ENCODE data around the gene USP54. TPM values are rescaled to one million over a fixed set of nuclear protein-coding genes. Genes with fewer than 3 reads are reported as not detected.
A peak's percentile ranks its signal among the peaks of the same experiment; 100 is the strongest.

The USP54 gene
- total RNA-seq, 2 donors from 2014 or later = 9.3 to 18.1 TPM

DNA sequence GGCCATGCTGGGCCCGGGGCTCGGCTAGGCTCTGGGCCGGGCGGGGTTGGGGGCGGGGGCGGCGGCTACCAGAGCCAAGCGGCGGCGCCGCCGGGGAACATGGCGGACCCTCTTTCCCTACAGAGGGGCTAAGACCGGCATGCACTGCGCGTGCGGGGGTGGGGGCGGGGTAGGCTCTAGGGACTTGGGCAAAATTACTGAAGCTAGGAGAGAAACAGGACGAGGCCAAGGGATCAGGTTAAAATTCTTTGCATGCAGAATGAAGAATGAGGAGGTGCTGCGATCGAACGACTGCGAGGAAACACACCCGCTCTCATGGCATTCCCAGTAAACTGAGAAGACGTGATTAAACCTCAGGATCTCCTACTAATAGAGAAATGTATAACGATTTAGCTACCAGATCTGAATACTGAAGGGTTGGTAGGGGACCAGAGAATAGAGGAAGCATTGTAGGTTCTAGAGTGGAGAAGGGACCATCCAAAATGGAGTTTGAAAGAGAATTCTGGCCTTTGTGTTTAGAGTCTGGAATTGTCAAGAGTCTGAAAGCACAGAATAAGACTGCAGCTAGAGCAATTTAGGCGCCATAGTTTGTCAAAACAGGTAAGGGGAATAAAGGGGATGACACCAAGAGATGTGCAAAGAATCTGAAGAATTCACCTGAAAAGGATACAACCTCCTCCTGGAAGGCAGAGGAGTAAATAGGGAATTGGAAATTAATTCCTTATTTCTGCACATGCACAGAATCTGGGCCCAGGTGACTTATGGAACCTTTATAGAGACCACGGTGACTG lies 95.1 kb downstream of the USP54 start, which contains the start of gene PPP3CB:
Gene PPP3CB (minus strand): TSS at position 141 of the 791 bp plus-strand sequence. CDS start 135 bp downstream, at position 6.
- Mint-ChIP-seq H3K4me1 (ENCODE audit: low read depth in 2 of 2) (peaks cover 41 to 47% of the 10 kb centered on the region in 2 donors), H3K27ac (peak within 1 kb of the TSS; percentile 82 to 95)
- peak; percentile 87 for DNase-seq (ENCODE audit: low spot score)

DNA sequence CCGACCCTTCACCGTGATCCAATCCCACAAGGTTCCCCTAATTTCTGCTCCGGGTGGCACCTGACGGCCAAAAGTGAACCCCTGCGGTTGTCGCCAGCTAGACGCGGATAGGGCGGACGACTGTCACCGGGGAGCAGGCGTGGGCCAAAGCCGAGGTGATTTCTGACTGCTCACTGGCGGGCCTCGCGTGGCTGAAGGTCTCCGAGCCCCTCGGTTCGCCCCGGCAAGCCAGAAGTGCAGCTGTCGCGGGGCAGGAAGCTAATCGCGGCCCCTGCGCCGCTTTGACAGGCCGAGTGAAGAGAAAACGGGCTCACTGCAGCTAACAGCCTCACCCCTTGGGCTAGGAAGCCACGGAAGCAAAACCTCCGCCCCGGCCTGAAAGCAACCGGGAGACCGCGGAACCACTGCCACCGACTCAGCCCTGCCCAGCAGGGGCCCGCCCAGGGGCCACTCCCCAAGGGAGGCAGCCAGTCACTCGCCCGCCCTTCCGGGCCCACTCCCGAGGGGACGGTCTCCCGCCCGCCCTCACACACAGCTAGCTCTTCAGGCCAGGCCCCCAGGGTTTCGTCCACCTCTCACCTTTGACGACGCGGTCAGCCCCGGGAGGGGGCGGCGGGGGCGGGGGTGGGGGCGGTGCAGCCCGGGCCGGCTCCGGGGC lies 95.8 kb downstream of the USP54 start:
- Mint-ChIP-seq H3K4me3 (peak overlapping the region; percentile 95), H3K4me1 (ENCODE audit: low read depth in 2 of 2) (peaks cover 43 to 46% of the 10 kb centered on the region in 2 donors), H3K36me3 (no peaks in the 10 kb centered on the region), H3K9me3 (no peaks in the 10 kb centered on the region), H3K27me3 (no peaks in the 10 kb centered on the region), H3K27ac (peak overlapping the region; percentile 82 to 95)
- peak; percentile 95 for DNase-seq (ENCODE audit: low spot score)
- ATAC-seq = peak; percentile 96 to 97

More for the DNA sequence above, 95.1 kb downstream of the USP54 start, which contains the start of gene PPP3CB:
- peak within 1 kb of the TSS; percentile 95 for H3K4me3 Mint-ChIP-seq
- H3K27me3 Mint-ChIP-seq = no peaks in the 10 kb centered on the region
- peak; percentile 89 to 91 for ATAC-seq
- no peaks in the 10 kb centered on the region for H3K36me3 Mint-ChIP-seq
- no peaks in the 10 kb centered on the region for H3K9me3 Mint-ChIP-seq

DNA sequence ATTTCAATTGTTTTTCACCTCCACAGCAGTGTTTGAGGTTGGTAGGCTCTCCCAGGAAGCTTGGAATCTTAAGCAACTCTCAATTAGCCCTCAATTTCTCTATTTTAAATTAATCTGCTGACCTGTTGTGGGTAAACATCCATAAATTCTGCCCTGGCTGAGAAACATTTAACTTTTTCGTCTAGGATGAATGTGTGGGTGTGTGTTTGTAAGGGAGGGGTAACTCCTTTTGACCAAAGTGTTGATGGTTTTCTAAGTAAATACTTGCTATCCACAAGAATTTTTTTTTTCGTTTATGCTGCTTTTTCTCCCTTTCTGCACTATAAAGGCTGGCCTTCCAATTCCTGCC lies 96.3 kb downstream of the USP54 start:
- no peaks in the 10 kb centered on the region for H3K36me3 Mint-ChIP-seq
- no peak for ATAC-seq

DNA sequence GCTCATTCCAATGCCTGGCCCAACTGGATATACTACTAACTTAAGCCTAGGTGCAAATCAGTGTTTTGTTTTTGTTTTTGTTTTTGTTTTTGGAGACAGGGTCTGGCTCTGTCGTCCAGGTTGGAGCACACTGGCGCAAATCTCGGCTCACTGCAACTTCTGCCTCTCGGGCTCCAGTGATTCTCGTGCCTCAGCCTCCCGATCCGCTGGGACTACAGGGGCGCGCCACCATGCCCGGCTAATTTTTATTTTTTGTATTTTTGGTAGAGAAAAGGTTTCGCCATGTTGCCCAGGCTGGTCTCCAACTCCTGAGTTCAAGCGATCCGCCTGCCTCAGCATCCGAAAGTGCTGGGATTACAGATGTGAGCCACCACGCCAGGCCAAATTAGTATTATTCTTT lies 96.9 kb downstream of the USP54 start:
- Mint-ChIP-seq H3K9me3 (no peaks in the 10 kb centered on the region), H3K36me3 (peaks cover under 1% of the 10 kb centered on the region), H3K27ac (peak overlapping the region; percentile 70 to 76), H3K27me3 (no peaks in the 10 kb centered on the region), H3K4me1 (ENCODE audit: low read depth in 2 of 2) (peaks cover 48 to 55% of the 10 kb centered on the region in 2 donors), H3K4me3 (peak overlapping the region; percentile 80)
- no peak for ATAC-seq
- no peak for DNase-seq (ENCODE audit: low spot score)

More for the DNA sequence above, 96.3 kb downstream of the USP54 start:
- Mint-ChIP-seq H3K4me1 (ENCODE audit: low read depth in 2 of 2) (peaks cover 45 to 50% of the 10 kb centered on the region in 2 donors), H3K4me3 (peak overlapping the region; percentile 95), H3K27ac (peak overlapping the region; percentile 82 to 95), H3K27me3 (no peaks in the 10 kb centered on the region), H3K9me3 (no peaks in the 10 kb centered on the region)
- no peak for DNase-seq (ENCODE audit: low spot score)

DNA sequence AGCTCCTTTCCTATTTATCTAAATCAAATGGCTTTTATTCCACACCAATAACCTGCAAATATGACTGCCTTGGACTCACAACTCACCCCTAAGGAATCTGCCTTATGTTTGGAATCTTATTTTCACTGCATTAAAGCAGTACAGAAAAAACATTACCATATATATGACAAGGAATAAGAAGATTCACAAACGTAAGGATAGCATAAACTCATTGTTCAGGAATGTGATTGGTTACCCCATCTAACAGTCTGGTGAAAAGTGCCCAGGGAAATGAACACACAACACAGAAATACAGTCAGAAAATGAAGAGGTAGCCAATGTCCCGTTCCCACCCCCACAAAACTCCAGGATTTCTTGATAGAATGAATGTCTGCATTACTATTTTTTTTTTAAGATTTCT lies 97.4 kb downstream of the USP54 start:
- peak overlapping the region; percentile 70 to 76 for H3K27ac Mint-ChIP-seq
- H3K4me1 Mint-ChIP-seq (ENCODE audit: low read depth in 2 of 2) = peaks cover 51 to 60% of the 10 kb centered on the region in 2 donors
- H3K9me3 Mint-ChIP-seq = no peaks in the 10 kb centered on the region
- ATAC-seq (no peak), DNase-seq (ENCODE audit: low spot score) (no peak)
- H3K4me3 Mint-ChIP-seq = peak overlapping the region; percentile 80
- H3K36me3 Mint-ChIP-seq = peaks cover 5% of the 10 kb centered on the region
- H3K27me3 Mint-ChIP-seq = no peaks in the 10 kb centered on the region

DNA sequence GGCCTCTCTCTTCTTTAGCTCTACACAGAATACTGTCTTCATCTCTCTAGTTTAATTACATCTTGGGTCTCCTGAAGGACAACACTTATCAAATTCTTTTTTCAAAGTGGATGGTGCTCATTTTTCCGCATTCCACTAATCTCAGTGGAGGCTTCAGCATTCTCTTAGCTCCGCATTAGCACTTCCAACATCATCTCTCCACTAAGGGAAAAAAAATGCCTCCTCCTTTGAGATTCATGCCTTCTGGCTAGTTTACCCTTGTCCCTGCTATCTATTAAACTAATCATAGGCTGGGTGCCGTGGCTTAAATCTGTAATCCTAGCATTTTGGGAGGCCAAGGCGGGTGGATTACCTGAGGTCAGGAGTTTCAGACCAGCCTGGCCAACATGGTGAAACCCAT lies 104.5 kb downstream of the USP54 start:
- H3K27ac Mint-ChIP-seq = no peak overlapping the region
- peaks cover 13% of the 10 kb centered on the region for H3K36me3 Mint-ChIP-seq
- DNase-seq (ENCODE audit: low spot score) (no peak), ATAC-seq (no peak)
- H3K4me3 Mint-ChIP-seq = no peak overlapping the region
- H3K9me3 Mint-ChIP-seq = no peaks in the 10 kb centered on the region
- peaks cover 20 to 21% of the 10 kb centered on the region in 2 donors for H3K4me1 Mint-ChIP-seq (ENCODE audit: low read depth in 2 of 2)
- H3K27me3 Mint-ChIP-seq = no peaks in the 10 kb centered on the region

DNA sequence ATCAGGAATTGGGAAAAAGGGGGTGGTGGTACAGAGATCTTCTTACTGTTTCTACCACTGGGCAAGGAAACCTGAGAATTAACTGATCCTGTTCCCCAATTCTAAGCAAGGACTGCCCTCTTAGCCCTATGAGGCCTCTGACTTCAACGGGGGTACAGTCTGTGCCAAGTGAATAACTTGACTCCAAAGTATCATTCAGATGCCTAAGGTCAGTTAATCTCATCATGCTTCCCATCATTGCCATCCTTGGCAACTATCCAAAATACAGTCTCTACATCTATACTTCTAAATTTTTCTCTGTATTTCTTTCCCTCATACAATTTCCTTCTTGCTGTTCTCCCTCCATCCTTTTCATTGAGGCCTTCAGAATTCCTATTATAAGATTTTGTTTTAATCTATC lies 105.8 kb downstream of the USP54 start:
- Mint-ChIP-seq H3K9me3 (no peaks in the 10 kb centered on the region), H3K36me3 (peaks cover 13% of the 10 kb centered on the region), H3K4me3 (no peak overlapping the region), H3K4me1 (ENCODE audit: low read depth in 2 of 2) (peaks cover 19 to 23% of the 10 kb centered on the region in 2 donors), H3K27ac (no peak overlapping the region), H3K27me3 (no peaks in the 10 kb centered on the region)
- DNase-seq (ENCODE audit: low spot score) (no peak), ATAC-seq (no peak)

DNA sequence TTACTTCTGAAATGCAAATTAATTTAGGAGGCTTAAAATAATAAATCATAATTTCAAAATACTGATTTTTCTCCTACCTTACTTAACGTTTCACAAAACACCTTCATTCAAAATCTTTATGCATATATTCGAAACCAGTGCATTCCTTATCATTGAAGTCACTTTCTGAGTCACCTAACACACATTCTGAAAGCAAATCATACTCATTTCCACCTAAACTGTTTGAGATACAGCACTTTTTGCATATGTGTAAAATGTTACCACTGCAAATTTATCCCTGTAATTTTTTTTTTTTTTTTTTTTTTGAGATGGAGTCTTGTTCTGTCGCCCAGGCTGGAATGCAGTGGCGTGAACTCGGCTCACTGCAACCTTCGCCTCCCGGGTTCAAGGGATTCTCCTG lies 111.0 kb downstream of the USP54 start:
- no peaks in the 10 kb centered on the region for H3K27me3 Mint-ChIP-seq
- DNase-seq (ENCODE audit: low spot score) (no peak), ATAC-seq (peak in 1 of 2 donors; percentile 84)
- peaks cover 10 to 30% of the 10 kb centered on the region in 2 donors for H3K4me1 Mint-ChIP-seq (ENCODE audit: low read depth in 2 of 2)
- peaks cover 6% of the 10 kb centered on the region for H3K36me3 Mint-ChIP-seq
- H3K27ac Mint-ChIP-seq = peak overlapping the region in 1 of 2 donors; percentile 83
- H3K9me3 Mint-ChIP-seq = no peaks in the 10 kb centered on the region
- H3K4me3 Mint-ChIP-seq = peak overlapping the region; percentile 49

DNA sequence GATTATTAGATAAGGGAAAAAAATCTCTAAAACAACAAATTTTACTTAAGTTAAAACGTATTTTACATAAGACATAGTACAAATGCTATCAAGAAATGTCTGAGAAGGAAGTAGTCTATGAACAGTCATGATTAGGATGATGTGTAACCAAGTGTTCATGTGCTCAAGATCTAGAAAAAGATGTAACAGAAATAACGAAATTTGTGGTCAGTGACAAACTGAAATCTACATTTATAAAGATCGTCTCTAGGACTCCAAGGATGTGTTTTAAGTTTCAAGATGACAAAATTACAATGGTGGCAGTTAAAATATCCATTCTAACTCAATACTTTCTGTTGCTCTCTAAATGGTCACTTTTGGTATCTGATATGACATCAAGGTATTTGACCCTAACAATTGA lies 112.5 kb downstream of the USP54 start:
- H3K4me3 Mint-ChIP-seq = peak overlapping the region; percentile 52
- H3K36me3 Mint-ChIP-seq = peaks cover 12% of the 10 kb centered on the region
- peak overlapping the region in 1 of 2 donors; percentile 83 for H3K27ac Mint-ChIP-seq
- H3K4me1 Mint-ChIP-seq (ENCODE audit: low read depth in 2 of 2) = peaks cover 10 to 30% of the 10 kb centered on the region in 2 donors
- no peaks in the 10 kb centered on the region for H3K9me3 Mint-ChIP-seq
- DNase-seq (ENCODE audit: low spot score) (no peak), ATAC-seq (peak; percentile 36 to 85)
- no peaks in the 10 kb centered on the region for H3K27me3 Mint-ChIP-seq

DNA sequence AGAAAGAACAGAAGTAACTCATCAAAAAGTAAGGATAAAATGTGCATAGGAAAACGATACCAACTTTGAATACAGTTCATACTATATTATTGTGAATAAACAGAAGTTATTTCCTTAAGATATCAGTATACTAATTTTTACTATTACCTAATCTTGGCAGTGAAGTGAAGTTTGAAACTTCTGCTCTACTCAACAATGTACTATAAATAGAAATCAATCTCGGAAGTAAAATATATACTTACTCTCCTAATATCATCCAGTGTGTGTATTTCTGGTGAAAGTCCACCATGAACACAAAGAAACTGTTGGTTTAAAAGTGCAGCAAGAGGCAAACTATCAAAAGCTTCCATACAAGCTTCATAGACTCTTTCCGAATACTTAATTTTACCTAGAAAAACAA lies 119.9 kb downstream of the USP54 start:
- Mint-ChIP-seq H3K4me3 (no peak overlapping the region), H3K9me3 (no peaks in the 10 kb centered on the region), H3K36me3 (peaks cover 22% of the 10 kb centered on the region), H3K27ac (no peak overlapping the region), H3K27me3 (no peaks in the 10 kb centered on the region), H3K4me1 (ENCODE audit: low read depth in 2 of 2) (peaks cover 0 to 10% of the 10 kb centered on the region in 2 donors)
- no peak for DNase-seq (ENCODE audit: low spot score)
- ATAC-seq = no peak

DNA sequence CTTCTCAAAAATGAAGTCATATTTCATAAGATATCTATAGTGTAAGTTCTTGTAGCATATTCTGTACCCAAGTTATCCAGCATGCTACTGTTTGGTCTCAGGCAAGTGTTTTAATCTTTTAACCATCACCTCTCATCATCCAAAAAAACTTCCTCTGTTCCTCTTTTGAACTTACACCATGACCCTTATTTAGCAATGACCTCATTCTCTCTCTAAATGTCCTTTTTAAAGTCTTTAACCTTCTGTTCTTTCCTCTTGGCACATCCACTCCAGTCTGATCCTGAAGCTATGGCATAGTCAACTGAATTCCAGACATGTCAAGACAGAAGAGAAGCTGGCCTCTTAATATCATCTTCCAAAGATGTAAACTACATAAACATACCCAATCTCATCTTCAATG lies 121.6 kb downstream of the USP54 start:
- ATAC-seq = no peak
- peaks cover 15% of the 10 kb centered on the region for H3K36me3 Mint-ChIP-seq
- no peak overlapping the region for H3K4me3 Mint-ChIP-seq
- no peak for DNase-seq (ENCODE audit: low spot score)
- no peaks in the 10 kb centered on the region for H3K27me3 Mint-ChIP-seq
- no peaks in the 10 kb centered on the region for H3K9me3 Mint-ChIP-seq
- no peak overlapping the region for H3K27ac Mint-ChIP-seq
- peaks cover 0 to 10% of the 10 kb centered on the region in 2 donors for H3K4me1 Mint-ChIP-seq (ENCODE audit: low read depth in 2 of 2)

DNA sequence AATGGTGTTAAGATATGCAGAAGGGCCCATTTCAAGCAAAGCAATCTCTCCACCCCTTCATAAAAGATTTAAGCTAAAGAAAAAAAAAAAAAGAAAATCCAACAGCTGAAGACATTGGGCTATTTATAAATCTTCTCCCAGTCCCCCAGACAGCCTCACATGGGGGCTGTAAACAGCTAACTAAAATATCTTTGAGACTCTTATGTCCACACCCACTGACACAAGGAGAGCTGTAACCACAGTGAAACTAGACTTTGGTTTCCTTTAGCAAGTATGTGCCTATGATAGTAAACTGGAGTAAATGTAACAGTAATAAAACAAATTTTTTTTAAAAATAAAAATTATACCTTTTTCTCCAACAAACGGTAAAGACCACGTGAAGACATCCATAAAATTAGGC lies 123.9 kb downstream of the USP54 start:
- Mint-ChIP-seq H3K9me3 (no peaks in the 10 kb centered on the region), H3K27me3 (no peaks in the 10 kb centered on the region), H3K27ac (no peak overlapping the region), H3K4me3 (no peak overlapping the region), H3K4me1 (ENCODE audit: low read depth in 2 of 2) (peaks cover 0 to 10% of the 10 kb centered on the region in 2 donors), H3K36me3 (peaks cover 25% of the 10 kb centered on the region)
- ATAC-seq (no peak), DNase-seq (ENCODE audit: low spot score) (no peak)

DNA sequence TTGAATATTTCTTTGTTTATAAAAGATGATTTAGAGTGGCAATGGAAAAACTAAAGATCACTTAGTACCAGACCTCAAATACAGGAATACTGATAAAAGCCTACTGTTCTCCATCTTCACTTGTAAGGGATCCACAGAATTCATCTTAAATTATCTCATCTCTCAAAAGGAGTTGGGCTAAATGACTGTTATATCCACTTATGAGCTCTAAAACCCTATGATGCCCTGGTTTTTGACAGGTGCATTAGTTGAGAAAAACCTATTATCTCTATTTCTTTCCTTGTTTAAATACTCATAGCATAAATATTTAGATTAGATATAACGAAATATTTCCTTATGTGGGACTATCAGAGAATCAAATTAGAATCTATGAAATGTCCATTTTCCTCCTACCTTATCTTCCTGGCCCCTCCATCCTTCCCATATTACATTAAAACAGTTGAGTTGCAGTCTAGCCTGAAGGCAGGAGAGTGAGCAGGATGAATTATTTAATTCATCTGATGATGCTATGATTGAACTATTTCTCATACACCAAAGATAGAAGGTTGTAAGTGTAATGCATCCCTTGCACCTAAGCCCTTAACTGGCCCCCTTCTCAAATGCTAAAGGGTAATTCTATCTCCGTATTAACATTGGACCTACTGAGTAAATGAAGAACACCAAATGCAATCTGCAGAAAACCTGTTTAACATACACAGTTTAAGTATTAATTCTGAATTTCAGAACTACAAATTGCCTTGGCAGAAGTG lies 125.0 kb downstream of the USP54 start:
- Mint-ChIP-seq H3K4me1 (ENCODE audit: low read depth in 2 of 2) (peaks cover 0 to 10% of the 10 kb centered on the region in 2 donors), H3K9me3 (no peaks in the 10 kb centered on the region), H3K36me3 (peaks cover 27% of the 10 kb centered on the region), H3K4me3 (no peak overlapping the region), H3K27ac (no peak overlapping the region), H3K27me3 (no peaks in the 10 kb centered on the region)
- ATAC-seq (no peak), DNase-seq (ENCODE audit: low spot score) (no peak)

Data from natural killer cell treated with Interleukin-12 subunit alpha and Interleukin-12 subunit beta and Interleukin-15 and Interleukin-18, amount 100 ng/mL, for 72 hours (primary cell).